ENCODE data around the gene C17orf67.

The C17orf67 gene

DNA sequence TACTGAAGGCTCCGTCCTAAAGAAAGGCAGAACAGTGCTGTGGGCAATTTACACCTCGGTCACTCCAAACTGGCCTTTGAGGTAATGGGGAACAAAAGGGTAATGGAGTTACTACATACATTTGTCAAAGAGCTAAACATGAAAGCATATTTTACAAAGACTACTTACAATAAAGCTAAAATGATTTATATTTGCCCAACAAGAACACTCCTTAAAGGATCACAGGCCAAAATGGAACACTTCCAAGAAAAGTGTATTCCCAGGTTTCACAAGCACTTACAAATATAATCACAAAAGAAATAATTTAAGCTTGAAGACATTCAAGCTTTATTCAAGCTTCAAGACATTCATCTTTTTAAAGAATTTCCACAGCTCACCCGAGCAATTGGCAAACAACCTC, 29.3 kb downstream of the C17orf67 start:
- no peak for DNase-seq

DNA sequence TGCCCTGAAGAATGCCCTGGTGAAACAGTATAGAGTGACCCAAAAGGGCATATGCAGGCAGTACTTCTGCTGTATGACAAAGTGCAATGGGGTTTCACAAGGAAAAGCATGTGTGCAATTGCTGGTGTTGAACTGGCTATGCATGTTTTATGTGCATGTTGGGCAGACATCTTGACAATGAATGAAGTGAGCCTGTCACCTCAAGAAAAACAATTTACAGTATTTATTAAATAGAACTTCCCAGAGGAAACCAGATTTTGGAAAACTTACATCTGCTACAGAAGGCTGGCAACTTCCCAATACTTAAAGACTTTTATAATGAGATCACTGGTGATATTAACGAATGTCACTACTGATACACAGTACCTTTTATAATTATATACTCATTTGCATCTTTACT, 30.6 kb downstream of the C17orf67 start:
- no peak for DNase-seq

DNA sequence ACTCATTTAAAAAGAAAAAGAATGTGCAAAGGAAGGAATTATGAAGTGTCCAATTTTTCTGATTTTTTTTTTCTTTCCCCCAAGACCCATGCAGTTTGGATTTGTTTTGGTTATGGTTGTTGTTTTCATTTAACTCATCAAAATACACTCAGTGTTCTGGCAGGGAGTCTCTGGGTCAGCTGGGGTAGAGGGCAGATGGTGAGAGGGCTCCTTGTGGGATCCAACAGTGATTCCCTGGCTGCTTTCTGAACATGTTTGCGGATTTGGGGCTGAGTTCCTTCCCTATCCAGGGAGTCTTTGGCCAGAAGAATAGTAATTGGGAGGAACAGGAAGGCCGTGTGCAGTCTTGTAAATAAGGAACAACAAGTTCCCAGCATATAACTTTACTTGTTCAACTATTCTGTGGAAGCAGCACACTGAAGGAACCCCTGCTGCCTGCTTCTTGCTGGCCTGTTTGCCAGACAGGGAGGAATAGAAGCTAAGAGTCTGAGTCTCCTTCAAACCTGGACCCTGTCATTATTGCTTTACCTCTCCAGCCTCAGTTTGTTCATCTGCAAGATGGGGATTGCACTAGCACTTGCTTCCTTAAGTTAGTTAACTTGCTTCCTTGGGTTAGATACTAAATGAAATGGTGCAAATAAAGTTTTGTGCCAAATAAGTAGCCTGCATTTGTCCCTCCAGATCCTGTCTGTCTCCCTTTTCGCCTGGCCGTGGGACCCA, 32.1 kb downstream of the C17orf67 start:
- DNase-seq = no peak

DNA sequence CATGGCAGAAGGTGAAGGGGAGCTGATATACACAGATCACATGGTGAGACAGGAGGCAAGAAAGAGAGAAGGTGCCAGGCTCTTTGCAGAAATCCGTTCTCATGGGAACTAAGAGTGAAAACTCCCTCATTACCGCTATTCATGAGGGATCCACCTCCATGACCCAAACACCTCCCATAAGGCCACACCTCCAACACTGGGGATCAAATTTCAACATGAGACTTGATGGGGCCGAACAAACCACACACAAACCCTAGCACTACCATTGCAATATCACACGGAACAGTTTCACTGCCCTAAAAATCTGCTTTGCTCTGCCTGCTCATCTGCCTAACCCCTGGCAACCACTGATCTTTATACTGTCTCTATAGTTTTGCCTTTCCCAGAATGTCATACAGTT, 34.8 kb downstream of the C17orf67 start:
- no peak for DNase-seq

DNA sequence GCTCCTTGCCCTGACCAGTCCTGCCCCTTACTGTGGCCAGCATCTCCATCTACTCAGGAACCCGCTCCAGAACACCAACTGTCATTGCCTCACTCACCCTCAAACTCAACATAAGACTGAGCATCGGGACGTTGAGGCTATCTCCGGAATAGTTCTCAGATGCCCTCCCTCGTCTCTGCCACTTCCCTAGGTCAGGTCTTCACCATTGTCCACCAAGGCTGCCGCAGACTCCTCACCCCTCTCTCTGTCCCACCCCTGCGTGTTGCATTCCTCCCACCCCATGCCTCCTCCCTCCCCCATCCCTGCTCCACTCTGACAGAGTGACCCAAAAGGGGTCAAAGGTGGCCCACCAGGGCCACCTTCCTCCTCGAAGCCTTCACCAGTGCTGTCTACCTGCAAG, 37.2 kb downstream of the C17orf67 start:
- DNase-seq = no peak

DNA sequence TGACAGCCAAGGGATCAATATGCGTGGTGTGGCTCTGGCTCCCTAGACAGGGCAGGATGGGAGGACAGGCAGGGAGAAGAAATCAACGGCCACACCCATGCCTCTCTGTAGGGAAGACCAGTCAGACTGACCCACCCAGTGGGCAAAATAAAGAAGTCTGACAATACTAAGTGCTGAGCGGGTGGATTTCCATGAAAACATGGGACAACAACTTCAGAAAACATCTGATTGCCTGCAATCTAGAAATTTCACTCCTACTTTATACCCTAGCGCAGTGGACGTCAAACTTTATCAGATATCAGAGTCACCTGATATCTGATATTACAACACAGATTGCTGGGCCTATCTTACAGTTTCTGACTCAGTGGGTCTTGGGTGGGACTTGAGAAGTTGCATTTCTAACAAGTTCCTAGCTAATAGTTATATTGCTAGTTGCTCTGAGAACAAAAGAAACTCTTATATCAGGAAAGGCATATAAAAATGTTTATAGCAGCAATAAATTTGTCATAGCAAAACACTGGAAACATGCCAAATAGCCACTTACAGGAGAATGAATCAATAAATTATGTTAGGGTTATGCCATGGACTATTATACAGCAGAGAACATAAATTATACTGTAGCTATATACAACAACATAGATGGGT, 38.4 kb downstream of the C17orf67 start:
- DNase-seq = no peak

DNA sequence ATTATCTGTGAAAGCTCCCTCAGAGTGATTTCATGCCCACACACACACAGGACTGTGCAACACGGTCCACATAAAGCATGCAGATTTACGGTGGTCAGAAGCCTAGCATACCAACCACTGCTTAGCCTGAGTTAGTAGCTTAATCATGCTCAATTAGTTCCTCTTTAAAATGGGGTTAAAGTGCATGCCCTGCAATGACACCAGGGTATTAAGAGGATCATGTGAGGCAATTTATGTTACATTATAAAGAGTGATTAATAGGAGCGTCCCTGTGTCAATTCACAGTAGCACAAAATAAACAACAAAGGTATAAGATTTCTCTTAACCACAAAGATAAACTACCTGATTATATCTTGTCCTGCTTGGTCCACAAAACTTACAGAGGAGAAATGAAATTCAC, 39.8 kb downstream of the C17orf67 start:
- DNase-seq = no peak

DNA sequence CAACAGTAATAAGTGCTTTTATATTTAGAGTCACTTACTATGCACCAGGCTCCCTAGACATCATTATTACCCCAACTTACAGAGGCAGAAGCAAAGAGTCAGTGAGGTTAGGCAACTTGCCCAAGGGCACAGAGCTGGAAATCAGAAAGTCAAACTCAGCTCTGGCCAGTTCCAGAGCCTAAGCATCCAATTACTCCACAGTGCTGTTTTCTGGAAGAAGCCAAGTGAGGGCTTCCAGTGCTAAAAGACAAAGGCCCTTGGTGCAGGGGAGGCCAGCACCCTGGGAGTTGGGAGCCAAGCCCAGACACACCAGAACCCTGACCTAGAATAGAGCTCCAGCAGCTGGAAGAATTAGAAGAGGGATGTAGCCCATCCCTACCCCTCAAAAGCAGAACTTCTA, 40.2 kb downstream of the C17orf67 start:
- no peak for DNase-seq

DNA sequence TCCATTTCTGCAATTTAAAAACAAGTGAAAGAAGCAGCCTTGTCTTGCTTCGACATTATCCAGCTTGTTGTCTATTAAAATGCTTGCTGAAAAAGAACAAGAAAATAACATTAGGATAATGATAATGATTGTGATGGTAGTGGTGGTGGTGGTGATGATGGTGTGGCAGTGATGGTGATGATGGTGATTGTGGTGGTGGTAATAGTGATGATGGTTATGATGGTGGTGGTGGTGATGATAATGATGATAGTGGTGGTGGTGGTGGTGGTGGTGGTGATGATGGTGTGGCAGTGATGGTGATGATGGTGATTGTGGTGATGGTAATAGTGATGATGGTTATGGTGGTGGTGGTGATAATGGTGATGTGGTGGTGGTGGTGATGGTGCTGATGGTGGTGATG, 41.5 kb downstream of the C17orf67 start:
- no peak for DNase-seq

DNA sequence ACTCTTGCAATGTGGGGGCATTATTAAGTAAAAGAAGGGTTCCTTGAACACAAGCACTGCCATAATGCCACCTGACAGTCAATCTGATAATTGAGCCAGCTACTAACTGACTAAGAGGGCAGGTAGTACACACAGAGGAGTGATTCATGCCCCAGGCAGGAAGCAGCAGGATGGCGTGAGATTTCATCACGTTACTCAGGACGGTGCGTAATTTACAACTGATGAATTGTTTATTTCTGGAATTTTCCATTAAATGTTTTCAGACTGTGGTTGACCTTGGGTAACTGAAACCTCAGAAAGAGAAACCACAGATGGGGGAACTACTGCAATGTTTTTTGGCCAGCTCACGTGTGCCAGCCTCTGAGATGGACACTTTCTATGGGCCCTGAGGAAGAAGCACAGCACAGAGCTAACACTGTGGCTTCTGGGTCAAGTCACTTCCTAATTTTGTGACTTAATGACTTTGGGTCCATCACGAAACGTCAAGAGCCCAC, 46.7 kb downstream of the C17orf67 start:
- DNase-seq = no peak

DNA sequence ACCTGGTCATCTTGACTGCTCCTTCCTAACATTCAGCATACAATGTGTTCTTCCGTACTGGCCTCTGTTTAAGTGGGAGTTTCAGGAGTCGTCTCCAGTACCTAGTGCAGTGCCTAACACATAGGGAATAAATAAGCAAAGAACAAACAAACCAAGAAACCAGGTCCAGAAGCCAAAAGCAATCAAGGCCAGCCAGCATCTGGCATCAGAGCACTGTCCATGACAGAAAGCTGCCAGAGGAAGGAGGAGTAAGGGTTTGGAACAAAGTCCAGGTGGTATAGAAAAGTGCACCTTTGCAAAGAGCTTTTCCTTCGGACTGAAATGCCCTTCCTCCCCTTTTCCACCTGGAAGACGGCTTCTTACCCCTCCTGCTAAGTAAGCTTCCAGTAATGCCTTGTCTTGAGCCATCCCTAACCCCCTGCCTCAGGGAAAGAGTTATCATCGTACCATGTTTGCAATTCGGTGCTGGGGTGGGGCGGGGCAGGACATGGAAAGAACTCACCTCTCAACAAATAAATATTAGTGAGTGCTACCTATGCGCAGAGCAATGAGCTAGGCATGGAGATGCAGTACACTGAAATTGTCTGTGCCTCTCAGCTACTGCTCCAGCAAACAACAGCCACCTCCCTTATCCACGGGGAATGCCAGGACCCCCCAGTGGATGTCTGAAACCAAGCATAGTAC, 47.6 kb downstream of the C17orf67 start:
- DNase-seq = no peak

DNA sequence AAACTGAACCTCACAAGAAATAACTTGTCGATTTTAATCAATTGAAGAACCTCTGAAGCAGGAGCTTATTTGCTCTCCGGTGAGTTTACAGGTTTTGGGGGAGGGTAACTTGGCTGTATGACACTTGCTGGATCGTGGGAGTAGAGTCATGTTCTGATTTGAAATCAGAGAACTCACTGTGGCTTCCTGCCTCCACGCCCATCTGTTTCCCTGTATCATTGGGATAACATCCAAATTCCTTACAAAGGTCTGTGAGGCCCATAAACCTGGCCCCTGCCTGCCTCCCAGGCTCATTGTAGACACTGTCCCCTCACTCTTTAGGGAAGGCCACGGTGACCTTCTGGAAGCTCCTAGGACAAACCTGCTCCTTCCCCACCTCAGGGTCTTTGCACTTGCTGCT, 48.3 kb downstream of the C17orf67 start:
- DNase-seq = no peak

DNA sequence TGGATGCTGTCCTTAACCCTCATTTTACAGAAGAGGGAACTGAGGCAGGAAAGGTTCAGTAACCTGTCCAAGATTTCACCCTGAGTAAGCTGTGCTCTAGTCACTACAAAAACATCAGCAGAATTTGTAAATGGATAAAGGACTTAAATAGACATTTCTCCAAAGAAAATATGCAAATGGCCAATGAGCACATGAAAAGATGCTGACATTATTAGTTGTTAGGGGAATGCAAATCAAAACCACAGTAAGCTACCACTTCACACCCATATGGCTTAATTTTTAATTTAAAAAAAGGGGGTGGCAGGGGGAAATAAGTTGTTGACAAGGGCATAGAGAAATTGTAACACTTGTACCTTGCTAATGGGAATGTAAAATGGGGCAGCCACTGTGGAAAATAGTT, 51.4 kb downstream of the C17orf67 start:
- DNase-seq = no peak

DNA sequence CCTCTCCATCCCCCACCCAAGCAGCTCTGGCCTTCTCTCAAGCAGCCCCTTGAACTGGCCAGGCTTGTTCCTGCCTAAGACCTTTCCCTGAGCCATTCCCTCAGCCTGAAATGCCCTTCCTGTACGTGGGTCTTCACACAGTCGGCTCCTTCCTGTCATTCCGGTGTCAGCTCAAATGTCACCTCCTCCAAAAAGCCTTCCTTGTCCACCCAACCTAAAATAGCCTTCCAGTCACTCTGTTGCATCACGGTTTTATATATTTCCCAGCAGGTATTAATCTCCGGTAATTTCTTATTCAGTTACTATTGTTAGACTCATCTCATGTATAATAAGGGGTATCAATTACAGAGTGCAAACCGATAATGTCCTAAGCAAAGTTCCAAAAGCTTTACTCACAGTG, 51.8 kb downstream of the C17orf67 start:
- DNase-seq = no peak

DNA sequence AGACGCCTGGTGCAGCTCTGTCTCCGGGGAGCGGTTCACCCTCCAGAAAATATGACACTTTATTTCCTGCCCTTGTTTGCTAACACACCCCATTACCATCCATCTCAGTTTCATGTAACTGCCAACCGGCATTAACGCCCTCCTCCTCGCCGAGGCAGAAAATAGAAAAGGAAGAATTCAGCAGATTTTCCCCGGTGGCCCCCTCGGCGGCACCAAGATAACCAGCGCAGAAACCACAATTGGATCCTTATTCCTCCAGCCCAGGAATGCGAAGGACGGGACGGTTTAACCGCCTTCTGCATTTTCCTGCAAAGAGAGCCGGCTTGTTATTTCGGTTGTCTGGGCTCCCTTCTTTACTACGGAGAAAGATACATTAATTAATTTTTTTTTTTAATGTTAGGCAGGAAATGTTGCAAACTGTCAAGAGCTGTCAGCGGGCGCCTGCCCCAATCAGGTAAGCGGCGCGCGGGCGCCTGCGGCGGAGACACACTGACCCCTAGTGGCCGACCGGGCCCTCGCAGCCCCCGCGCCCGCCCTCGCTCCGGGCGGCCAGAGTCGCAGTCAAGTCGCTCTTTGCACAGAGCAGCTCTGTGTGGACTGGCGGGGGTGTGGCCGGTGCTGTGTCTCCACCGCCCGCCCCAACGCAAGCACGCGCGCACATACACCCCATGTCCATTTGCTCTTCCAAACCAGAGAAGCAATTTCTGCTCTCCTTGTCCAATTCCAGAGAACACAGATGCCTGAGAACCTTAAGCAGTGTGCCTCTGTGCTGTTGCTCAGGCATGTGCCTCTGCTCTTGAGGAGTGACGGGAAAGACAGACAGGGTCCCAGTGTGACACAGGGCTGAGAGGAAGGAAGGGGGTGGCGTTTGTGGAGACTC, 53.6 kb downstream of the C17orf67 start:
- peak; percentile 83 for DNase-seq

DNA sequence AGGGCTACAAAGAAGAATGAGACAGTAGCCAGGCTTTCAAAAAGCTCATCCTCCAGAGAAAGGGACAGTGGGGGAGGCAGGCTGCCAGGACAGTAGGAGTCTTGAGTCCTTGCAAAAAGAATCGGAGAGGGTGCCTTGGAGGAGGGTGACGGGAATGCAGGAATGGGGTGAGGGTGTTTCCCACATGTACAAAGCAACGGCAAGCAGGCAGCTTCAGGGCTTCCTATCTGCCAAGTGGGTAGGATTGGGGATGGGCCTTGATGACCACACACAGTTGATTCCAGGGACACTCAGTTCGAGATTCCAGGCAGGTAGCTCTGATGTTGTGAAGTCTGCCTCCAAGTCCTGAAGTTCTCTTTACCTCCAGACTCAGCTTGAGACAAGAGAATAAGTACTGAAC, 54.4 kb downstream of the C17orf67 start:
- DNase-seq = no peak

DNA sequence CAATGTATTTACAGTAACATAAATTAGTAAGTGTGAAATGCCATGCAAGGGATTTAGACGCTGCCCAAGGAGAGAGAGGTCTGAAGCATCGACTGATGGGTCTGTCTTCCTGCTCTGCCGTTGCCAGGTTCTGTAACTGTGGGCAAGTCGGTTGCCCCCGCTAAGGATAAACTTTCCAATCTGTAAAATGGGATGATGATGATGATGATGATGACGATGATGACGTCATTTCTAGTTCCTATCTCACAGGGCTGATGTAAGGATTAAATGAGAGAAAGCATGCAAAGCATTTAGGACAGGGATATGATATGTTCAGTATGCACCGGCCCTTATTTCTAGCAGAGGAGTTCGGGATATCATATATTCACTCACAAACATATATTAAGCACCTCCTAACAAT, 54.8 kb downstream of the C17orf67 start:
- DNase-seq = no peak

DNA sequence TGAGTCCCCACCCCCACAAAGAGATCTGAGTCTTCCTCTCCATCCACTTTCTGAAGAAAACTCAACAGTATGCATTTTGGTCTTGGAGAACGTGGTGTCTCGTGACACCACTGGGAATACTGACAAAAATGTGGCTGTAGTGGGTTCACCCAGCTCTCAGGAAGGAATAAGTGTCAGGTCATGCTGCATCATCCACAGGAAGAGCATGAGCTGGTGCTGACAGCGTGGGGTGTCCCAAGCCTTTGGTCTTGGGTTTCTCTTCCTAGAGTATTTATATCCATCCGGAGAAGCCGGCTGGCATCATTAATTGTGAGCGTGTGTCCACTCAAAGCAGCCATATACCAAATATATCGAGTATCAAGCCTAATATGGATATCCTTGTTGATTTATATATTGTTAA, 55.9 kb downstream of the C17orf67 start:
- no peak for DNase-seq

DNA sequence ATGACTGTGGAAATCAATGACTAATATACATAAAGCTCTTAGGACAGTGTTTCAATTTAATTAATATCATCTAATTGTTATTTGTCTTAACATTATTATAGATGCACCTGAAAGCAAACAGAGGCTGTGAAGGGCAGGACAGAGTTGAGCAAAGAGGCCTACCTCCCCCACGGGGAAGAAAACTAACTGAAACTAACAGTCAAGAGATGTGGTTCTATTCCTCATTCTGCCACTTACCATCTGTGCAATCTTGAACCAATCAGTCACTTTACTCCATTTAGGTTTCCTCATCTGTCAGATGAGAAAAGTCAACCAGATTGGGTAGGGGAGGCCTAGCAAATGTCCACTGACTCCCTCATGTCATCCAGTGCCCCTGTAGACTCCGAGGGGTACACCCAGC, 59.1 kb downstream of the C17orf67 start:
- no peak for DNase-seq

DNA sequence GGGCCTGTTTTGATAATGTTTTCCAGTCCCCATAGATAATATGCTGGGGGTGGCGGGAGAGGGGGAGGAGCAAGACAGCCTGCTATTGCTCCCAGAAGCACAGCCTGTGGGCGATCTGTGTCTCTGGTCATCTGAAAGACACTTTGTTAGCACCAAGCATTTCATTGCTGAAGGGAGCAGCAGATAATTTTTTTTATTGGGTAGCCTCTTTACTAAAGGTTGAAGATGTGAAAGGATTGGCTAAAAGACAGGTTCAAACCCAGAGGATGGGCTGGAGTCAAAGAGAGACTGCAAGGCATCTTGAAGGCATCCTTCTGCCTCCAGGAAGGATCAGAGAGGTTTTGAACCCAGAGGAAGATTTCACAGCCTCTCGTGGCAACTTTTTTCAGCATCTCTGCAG, 60.6 kb downstream of the C17orf67 start:
- no peak for DNase-seq

DNA sequence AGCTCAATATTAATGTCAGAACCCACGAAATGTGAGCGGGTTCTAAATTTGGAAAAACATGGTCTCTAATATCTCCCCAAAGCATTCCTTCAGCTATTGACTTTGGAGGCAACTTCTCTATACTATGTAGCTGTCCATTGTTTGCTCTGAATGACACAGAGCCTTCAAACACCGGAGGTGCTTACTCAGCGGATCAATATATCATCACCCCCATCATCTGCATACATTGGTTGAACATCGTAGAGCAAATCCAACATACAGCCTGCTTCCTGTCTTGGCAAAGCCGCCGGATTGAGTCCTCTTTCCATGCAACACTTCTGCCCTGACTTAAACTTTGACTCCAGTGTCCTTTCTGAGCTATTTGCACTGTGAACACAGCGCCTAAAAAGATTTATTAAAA, 61.3 kb downstream of the C17orf67 start:
- DNase-seq = no peak

DNA sequence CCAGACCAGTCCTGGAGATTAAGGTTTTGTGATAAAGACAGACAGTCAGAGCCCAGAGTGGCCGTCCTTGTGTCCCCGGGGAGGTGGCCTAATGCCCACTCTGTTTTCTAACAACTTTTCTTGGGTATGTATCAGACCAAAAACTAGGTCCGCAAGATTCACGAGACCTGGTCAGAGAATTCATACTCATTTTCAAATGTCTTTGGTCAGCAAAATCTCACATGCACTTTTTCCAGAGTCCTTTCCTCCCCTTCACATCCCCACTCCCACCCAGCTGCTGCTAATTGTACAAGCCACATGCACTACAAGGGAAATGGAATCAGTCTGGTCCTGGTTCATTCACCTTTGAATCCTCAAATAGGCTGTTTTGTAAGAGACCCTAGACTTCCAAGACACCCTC, 61.7 kb downstream of the C17orf67 start:
- no peak for DNase-seq

DNA sequence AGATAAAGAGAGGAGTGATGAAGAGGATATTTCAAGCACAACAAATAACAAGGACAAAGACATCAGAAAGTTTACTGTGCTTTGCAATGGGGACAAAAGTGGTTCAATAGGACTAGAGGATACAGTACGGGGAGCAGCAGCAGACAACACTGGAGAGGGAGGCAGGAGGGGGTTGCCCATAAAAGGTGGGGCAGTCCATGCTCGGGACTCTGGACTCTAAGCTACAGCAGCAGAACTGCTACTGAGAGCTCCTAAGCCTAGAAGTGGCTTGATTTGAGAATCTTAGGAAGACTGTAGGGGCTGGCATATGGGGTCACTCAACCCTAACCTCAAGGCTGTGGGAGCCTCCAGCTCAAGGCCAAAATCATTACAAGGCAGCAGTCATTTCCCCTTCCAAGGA, 62.2 kb downstream of the C17orf67 start:
- no peak for DNase-seq

Measured in left hindlimb (tissue), 1 donor.